Dermis blood vessel endothelial cell (primary cell): ENCODE data around the gene MCOLN2. TPM values are rescaled to one million over a fixed set of nuclear protein-coding genes. Genes with fewer than 3 reads are reported as not detected.
A peak's percentile ranks its signal among the peaks of the same experiment; 100 is the strongest.
"Not testable (repeated sequence)": the region's sequence is repeated elsewhere in the genome, so short reads cannot be mapped to it uniquely, and the experiment has no call there.

Experiments used
- DNase-seq: peaks from one replicate; pipeline ENCODE4 v3.0.0; 2010
- total RNA-seq: library from RNA; depleted of rRNA; stranded (reverse); fragments of >200 nt; gene quantifications from 2 replicates; pipeline ENCODE4 v1.2.3, GENCODE V29; 2014

The MCOLN2 gene
- total RNA-seq, result 0.05 TPM in 1 of 2 replicates, not detected in the other

GRCh38 chr1:84996846-84997666 is at the start of gene MCOLN2:
Gene MCOLN2, minus strand, starts transcription at chr1:84997113. Its CDS starts 241 bp downstream, at chr1:84996872.
- DNase-seq, result peak; percentile 9

GRCh38 chr1:85042413-85042812 is 45.5 kb upstream of the MCOLN2 start:
- no peak for DNase-seq

- no peak for DNase-seq
Measured at GRCh38 chr1:85041793-85042192, 44.9 kb upstream of the MCOLN2 start.

GRCh38 chr1:85033221-85033620 is 36.3 kb upstream of the MCOLN2 start:
- DNase-seq, result no peak

- DNase-seq, result no peak
Measured at GRCh38 chr1:85030536-85030935, 33.6 kb upstream of the MCOLN2 start.

- DNase-seq, result no peak
Measured at GRCh38 chr1:85028151-85028550, 31.2 kb upstream of the MCOLN2 start.

- no peak for DNase-seq
Measured at GRCh38 chr1:85027242-85027983, 30.5 kb upstream of the MCOLN2 start.

GRCh38 chr1:85025940-85026339 is 29.0 kb upstream of the MCOLN2 start:
- no peak for DNase-seq

GRCh38 chr1:85024736-85025135 is 27.8 kb upstream of the MCOLN2 start:
- DNase-seq, result no peak

GRCh38 chr1:85022700-85023099 is 25.8 kb upstream of the MCOLN2 start:
- DNase-seq, result no peak

GRCh38 chr1:85019994-85020393 is 23.1 kb upstream of the MCOLN2 start:
- DNase-seq, result no peak

GRCh38 chr1:85015826-85016225 is 18.9 kb upstream of the MCOLN2 start:
- no peak for DNase-seq

- DNase-seq, result not testable (repeated sequence)
Measured at GRCh38 chr1:85005641-85006040, 8.7 kb upstream of the MCOLN2 start.

GRCh38 chr1:85001742-85002141 is 4.8 kb upstream of the MCOLN2 start:
- DNase-seq, result no peak

- no peak for DNase-seq
Measured at GRCh38 chr1:84998642-84999280, 1.8 kb upstream of the MCOLN2 start.

GRCh38 chr1:84997667-84998600 is 1.0 kb upstream of the MCOLN2 start:
- peak; percentile 4 for DNase-seq

GRCh38 chr1:84995484-84996334 is 1.2 kb downstream of the MCOLN2 start:
- no peak for DNase-seq

- no peak for DNase-seq
Measured at GRCh38 chr1:84991097-84991920, 5.6 kb downstream of the MCOLN2 start.

GRCh38 chr1:84988588-84988987 is 8.3 kb downstream of the MCOLN2 start:
- no peak for DNase-seq

- not testable (repeated sequence) for DNase-seq
Measured at GRCh38 chr1:84986561-84986960, 10.4 kb downstream of the MCOLN2 start.
